ENCODE data around the gene TLR10. TPM values are rescaled to one million over a fixed set of nuclear protein-coding genes. Genes with fewer than 3 reads are reported as not detected.

Gene TLR10
- total and polyA plus RNA-seq, 9 donors = 0.08 to 1.4 (median 0.23) TPM; not detected in 3

DNA sequence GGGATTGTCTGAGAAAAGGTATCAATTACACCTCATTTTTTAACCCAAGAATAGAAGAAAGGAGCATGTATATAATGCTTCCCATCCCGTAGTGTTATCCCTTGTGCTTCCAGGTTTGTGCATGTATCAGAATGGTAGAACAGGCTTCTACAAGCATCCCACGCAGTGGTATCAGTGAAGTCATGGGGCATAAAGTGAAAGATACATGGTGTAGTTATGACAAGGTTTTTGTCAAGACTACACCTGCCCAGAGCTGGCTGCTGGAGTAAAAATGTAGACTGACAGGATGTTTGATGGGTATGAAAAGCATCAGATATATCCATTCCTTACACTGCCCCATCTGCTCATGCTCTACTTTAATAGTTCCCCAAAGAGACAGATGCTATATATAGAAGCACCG is 12.3 kb upstream of the TLR10 start:
- no peak overlapping the region for H3K4me3 ChIP-seq
- H3K36me3 ChIP-seq = no peaks in the 10 kb centered on the region
- TF ChIP-seq EP300 (IDR thresholded peaks at IDR 0.05) (no peak), POLR2A (IDR thresholded peaks at IDR 0.05) (no peak)
- TF ChIP-seq, protein P1, sequence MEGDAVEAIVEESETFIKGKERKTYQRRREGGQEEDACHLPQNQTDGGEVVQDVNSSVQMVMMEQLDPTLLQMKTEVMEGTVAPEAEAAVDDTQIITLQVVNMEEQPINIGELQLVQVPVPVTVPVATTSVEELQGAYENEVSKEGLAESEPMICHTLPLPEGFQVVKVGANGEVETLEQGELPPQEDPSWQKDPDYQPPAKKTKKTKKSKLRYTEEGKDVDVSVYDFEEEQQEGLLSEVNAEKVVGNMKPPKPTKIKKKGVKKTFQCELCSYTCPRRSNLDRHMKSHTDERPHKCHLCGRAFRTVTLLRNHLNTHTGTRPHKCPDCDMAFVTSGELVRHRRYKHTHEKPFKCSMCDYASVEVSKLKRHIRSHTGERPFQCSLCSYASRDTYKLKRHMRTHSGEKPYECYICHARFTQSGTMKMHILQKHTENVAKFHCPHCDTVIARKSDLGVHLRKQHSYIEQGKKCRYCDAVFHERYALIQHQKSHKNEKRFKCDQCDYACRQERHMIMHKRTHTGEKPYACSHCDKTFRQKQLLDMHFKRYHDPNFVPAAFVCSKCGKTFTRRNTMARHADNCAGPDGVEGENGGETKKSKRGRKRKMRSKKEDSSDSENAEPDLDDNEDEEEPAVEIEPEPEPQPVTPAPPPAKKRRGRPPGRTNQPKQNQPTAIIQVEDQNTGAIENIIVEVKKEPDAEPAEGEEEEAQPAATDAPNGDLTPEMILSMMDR (IDR thresholded peaks at IDR 0.05) = no peak
- 92 to 95% (median 93%) methylated on average over 3 of the region's 3 CpGs for WGBS, 3 donors
- intact Hi-C loops (cut with DNase I) = no loop called here
- DNase-seq = no peak
- H3K27me3 ChIP-seq = no peaks in the 10 kb centered on the region
- no peak overlapping the region for H3K27ac ChIP-seq
- peaks cover 5 to 10% of the 10 kb centered on the region in 2 donors for H3K9me3 ChIP-seq
- H3K4me1 ChIP-seq (ENCODE audit: insufficient read depth) = no peaks in the 10 kb centered on the region

DNA sequence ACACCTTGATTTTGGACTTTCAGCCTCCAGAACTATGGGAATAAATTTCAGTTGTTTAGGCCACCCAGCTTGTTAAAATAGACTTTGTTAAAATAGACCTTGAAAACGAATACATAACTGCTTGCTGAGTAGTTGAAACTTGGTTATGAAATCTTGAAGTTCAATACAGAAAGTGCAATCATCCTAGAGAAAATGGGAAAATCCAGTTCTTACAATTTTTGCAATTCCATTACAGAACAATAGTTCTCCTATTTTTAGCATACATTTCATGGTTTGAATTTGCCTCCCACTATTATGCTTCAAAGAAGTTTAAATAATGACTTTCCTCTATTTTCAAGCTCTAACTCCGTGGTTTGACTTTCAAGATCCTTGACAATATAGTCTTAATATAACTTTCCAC is 11.3 kb upstream of the TLR10 start:
- no peak overlapping the region for H3K27ac ChIP-seq
- no peaks in the 10 kb centered on the region for H3K36me3 ChIP-seq
- intact Hi-C loops (cut with DNase I) = no loop called here
- no peak for DNase-seq
- H3K4me1 ChIP-seq (ENCODE audit: insufficient read depth) = no peaks in the 10 kb centered on the region
- H3K27me3 ChIP-seq = no peaks in the 10 kb centered on the region
- H3K4me3 ChIP-seq = no peak overlapping the region
- peaks cover 3 to 5% of the 10 kb centered on the region in 2 donors for H3K9me3 ChIP-seq
- 62 to 80% (median 65%) methylated on average over 2 of the region's 2 CpGs for whole genome bisulfite sequencing, 3 donors
- TF ChIP-seq POLR2A (IDR thresholded peaks at IDR 0.05) = no peak
- TF ChIP-seq EP300 (IDR thresholded peaks at IDR 0.05) = no peak
- TF ChIP-seq, protein P1 (IDR thresholded peaks at IDR 0.05) = no peak

DNA sequence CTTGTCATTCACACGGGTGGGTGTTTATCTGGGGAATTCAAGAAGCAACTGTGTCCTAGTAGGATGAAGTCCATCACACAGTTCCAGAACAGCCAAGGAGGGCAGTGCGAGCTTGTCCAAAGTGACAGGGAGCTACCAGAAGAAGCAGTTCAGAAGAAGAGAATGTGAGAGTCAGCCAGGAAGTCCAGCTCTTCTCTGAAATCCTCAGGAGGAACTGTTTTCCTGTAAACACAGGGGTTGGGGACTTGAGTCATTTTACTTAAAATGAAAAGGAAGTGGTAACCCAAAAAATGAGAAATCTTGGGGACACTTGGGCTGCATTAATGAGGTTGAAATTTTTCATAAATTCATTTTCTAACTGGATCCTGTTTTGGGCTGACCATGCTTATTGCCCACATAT is 8.2 kb upstream of the TLR10 start:
- Histone ChIP-seq H3K9me3 (no peaks in the 10 kb centered on the region), H3K4me1 (ENCODE audit: insufficient read depth) (no peaks in the 10 kb centered on the region), H3K27ac (no peak overlapping the region), H3K36me3 (no peaks in the 10 kb centered on the region), H3K27me3 (no peaks in the 10 kb centered on the region), H3K4me3 (no peak overlapping the region)
- DNase-seq = no peak
- TF ChIP-seq, protein P1 (IDR thresholded peaks at IDR 0.05) = no peak
- TF ChIP-seq EP300 (IDR thresholded peaks at IDR 0.05) = no peak
- no peak for TF ChIP-seq POLR2A (IDR thresholded peaks at IDR 0.05)
- intact Hi-C loops (cut with DNase I) = no loop called here
- WGBS, 3 donors = 71 to 88% (median 82%) methylated on average over 2 of the region's 2 CpGs

DNA sequence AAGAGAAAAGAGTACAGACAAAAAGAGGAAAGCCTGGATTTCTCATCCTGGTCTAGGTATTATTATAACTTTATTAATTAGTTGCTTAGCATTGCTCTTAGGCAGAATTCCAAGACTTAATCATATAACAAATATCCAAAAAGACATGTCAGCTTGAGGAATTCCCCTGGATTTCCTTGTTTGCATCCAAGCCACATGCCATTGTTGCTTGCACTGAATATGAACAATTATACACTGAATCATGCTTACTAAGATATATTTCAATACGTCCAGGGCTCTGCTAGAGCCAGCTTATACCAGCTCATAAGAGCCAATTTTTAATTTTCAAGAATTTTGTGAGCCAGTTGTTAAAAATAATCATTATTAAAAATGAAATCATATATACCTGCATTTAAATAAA is 5.5 kb upstream of the TLR10 start:
- WGBS, 3 donors = 50 to 74% (median 68%) methylated on average over 1 of the region's 1 CpG
- H3K9me3 ChIP-seq = no peaks in the 10 kb centered on the region
- no peak overlapping the region for H3K4me3 ChIP-seq
- H3K4me1 ChIP-seq (ENCODE audit: insufficient read depth) = no peaks in the 10 kb centered on the region
- H3K27ac ChIP-seq = no peak overlapping the region
- no peaks in the 10 kb centered on the region for H3K27me3 ChIP-seq
- intact Hi-C loops (cut with DNase I) = no loop called here
- H3K36me3 ChIP-seq = no peaks in the 10 kb centered on the region
- DNase-seq = no peak
- TF ChIP-seq POLR2A (IDR thresholded peaks at IDR 0.05) (no peak), EP300 (IDR thresholded peaks at IDR 0.05) (no peak)
- TF ChIP-seq, protein P1 (IDR thresholded peaks at IDR 0.05) = no peak

All from ovary (tissue), 9 donors.